GM20000 (cell line): ENCODE data around the gene GHR.

Experiments
- DNase-seq: peaks from one replicate; pipeline ENCODE4 v3.0.0; 2012; ENCODE audit warnings: low spot score
- CTCF ChIP-seq: IDR thresholded peaks from 2 replicates; pipeline ENCODE4 v1.5.1; 2012; ENCODE audit warnings: mild to moderate bottlenecking, control low read depth; ENCODE audit errors: extremely low read depth, missing control alignments

The GHR gene

GRCh38 chr5:42632354-42632900 lies 209.2 kb downstream of the GHR start:
- DNase-seq = no peak
- TF ChIP-seq CTCF = no peak

GRCh38 chr5:42634575-42634974 lies 211.3 kb downstream of the GHR start:
- no peak for TF ChIP-seq CTCF
- DNase-seq = no peak

GRCh38 chr5:42636425-42636824 lies 213.2 kb downstream of the GHR start:
- no peak for TF ChIP-seq CTCF
- DNase-seq = no peak

- TF ChIP-seq CTCF = no peak
- DNase-seq = no peak
Measured at GRCh38 chr5:42636946-42637345, 213.7 kb downstream of the GHR start.

GRCh38 chr5:42638972-42639371 lies 215.7 kb downstream of the GHR start:
- TF ChIP-seq CTCF = no peak
- no peak for DNase-seq

- no peak for DNase-seq
- no peak for TF ChIP-seq CTCF
Measured at GRCh38 chr5:42640835-42641234, 217.6 kb downstream of the GHR start.

GRCh38 chr5:42641336-42642005 lies 218.2 kb downstream of the GHR start:
- no peak for TF ChIP-seq CTCF
- no peak for DNase-seq
